ENCODE data around the gene MOGAT3. TPM values are rescaled to one million over a fixed set of nuclear protein-coding genes. Genes with fewer than 3 reads are reported as not detected.

Gene MOGAT3
- total RNA-seq, 6 donors from 2014 or later: not detected

DNA sequence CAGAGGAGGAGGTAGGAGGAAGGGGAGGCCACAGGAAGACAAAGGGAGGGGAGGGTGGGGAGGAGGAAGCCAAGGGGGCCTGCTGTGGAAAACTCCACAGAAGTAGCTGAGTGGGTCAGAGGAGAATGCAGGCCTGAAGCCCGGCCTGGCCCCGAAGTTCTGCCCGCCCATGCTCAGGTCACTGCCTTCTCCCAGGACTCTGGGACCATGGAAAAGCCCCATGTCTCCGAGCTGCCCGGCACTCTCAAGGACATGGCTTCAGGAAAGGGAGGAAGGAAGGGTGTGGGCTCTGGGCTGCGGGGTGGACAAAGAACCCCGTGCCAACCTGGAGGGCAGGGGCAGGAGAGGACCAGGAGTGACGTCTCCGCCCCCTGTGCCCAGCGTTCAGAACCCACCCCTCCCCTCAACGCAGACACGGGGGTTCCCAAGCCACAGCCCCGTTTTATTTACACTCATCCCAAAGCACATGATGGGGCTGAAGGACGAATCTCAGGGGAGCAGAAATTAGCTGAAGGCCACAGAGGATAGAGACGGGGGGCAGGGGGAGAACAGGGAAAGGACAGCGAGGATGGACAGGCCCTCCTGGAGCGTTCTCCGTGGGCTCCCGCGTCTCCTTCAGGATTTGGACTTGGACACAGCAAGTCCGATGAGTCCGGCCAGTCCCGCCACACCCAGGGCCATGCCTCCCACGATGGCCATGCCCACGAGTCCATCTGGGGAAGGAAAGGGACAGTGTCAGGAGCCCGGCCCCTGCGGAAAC is 38.5 kb upstream of the MOGAT3 start:
- DNase-seq (peak; percentile 49 to 65), ATAC-seq (ENCODE audit: low FRiP score in 2 of 2) (no peak)
- 51 to 66% methylated on average over 7 to 27 of the region's 27 CpGs for WGBS, 2 donors
- peak overlapping the region; percentile 76 to 94 (median 88) for H3K27ac ChIP-seq
- H3K4me3 ChIP-seq: peak overlapping the region in 1 of 4 donors; percentile 15
- H3K27me3 ChIP-seq: no peaks in the 10 kb centered on the region
- H3K36me3 ChIP-seq: peaks cover 3 to 54% (median 24%) of the 10 kb centered on the region in 4 donors
- TF ChIP-seq POLR2AphosphoS5 (IDR thresholded peaks at IDR 0.05) (peak; percentile 20 to 74), POLR2A (IDR thresholded peaks at IDR 0.05) (no peak), EP300 (IDR thresholded peaks at IDR 0.05) (peak in 1 of 4 donors; percentile 51)
- TF ChIP-seq, protein P1, sequence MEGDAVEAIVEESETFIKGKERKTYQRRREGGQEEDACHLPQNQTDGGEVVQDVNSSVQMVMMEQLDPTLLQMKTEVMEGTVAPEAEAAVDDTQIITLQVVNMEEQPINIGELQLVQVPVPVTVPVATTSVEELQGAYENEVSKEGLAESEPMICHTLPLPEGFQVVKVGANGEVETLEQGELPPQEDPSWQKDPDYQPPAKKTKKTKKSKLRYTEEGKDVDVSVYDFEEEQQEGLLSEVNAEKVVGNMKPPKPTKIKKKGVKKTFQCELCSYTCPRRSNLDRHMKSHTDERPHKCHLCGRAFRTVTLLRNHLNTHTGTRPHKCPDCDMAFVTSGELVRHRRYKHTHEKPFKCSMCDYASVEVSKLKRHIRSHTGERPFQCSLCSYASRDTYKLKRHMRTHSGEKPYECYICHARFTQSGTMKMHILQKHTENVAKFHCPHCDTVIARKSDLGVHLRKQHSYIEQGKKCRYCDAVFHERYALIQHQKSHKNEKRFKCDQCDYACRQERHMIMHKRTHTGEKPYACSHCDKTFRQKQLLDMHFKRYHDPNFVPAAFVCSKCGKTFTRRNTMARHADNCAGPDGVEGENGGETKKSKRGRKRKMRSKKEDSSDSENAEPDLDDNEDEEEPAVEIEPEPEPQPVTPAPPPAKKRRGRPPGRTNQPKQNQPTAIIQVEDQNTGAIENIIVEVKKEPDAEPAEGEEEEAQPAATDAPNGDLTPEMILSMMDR (IDR thresholded peaks at IDR 0.05): no peak
- no peaks in the 10 kb centered on the region for H3K9me3 ChIP-seq
- H3K4me1 ChIP-seq: peaks cover 45 to 61% (median 57%) of the 10 kb centered on the region in 4 donors

DNA sequence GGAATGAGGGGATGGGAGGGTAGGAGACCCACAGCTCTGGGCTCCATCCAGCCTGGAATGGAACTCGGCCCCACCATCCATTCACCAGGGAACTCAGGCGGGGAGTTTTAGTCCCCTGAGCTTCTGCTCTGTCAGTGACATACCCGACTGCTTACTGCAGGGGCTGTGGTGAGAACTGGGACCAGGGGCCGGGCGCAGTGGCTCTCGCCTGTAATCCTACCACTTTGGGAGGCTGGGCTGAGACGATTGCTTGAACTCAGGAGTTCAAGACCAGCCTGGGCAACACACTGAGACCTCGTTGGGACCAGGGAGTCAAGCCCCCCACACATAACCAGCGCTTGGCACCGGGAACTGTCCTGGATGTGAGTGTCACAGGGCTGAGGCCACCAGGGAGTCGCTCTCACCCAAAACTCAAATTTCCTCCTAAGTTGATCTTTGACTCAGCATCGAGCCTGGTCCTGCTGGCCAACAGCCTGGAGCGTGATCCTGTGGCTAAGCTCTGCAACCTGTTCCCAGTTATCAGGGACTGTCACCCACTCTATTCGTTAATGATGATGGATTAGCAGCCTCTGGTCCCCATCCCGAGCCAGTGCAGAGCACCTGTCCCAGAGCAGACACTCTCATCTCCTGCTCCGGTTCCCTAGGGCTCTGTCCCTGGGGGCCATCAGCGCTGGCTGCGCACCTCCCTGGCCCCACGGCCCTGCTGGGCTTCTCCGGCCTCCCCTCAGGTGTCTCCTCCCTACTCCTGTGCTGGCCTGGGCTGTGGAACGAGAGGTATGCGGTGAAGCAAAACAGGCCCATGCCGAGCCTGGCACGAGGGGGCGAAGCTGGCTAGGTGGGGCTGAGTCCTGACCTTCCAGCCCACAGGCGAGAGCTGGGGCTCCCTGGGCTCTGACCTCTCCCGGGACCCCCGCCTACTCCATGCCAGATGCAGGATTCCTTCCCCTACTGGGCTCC is 37.7 kb upstream of the MOGAT3 start:
- WGBS, 2 donors: 63 to 65% methylated on average over 18 to 22 of the region's 28 CpGs
- H3K9me3 ChIP-seq: no peaks in the 10 kb centered on the region
- H3K27ac ChIP-seq: peak overlapping the region; percentile 76 to 94 (median 88)
- TF ChIP-seq EP300 (IDR thresholded peaks at IDR 0.05): no peak
- TF ChIP-seq, protein P1 (IDR thresholded peaks at IDR 0.05): no peak
- no peak for TF ChIP-seq POLR2A (IDR thresholded peaks at IDR 0.05)
- TF ChIP-seq POLR2AphosphoS5 (IDR thresholded peaks at IDR 0.05): no peak
- peaks cover 3 to 54% (median 25%) of the 10 kb centered on the region in 4 donors for H3K36me3 ChIP-seq
- H3K4me1 ChIP-seq: peaks cover 39 to 56% (median 50%) of the 10 kb centered on the region in 4 donors
- peak overlapping the region in 1 of 4 donors; percentile 15 for H3K4me3 ChIP-seq
- ATAC-seq (ENCODE audit: low FRiP score in 2 of 2) (peak; percentile 2 to 11), DNase-seq (peak in 1 of 2 donors; percentile 58)
- no peaks in the 10 kb centered on the region for H3K27me3 ChIP-seq

DNA sequence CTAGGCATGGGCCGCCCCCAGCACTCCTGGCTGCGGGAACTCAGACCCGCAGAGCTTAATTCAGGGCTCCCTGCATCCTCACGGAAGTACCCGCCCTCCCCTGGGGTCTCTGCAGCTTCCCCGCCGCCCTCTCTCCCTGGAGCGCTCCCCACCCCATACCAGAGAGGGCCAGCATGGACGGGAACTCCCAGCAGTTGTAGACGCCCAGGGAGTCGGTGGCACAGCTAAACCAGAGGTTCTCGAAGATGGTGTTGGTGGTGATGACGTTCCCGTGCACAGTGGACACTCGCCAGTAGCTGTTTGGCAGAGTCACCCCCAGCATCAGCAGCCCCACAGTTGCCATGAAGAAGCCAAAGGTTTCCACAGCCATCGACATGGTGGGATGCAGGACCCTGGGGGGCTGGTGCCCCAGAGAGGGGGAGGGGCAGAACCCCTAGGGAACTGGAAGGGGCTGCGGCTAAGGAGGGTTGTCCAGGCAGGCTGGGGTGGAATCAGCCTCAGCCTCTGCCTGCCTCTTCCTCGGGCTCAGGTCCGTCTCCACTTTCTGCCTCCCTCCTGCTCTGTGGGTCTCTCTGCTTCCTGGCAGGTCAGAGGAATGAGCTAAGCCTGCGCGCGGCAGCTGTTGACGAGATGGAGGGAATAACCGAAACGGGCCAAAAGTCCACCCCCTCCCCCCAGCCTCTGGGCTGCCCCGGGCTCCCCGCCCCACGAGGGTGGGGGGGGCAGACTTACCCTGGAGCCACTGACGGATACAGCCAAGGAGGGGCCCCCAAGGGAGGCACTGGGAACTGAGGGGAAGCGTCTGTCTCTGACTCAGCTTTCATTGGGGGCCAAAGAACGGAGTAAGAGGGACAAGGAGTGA is 36.6 kb upstream of the MOGAT3 start, which contains the start of gene CLDN15:
Gene CLDN15, minus strand, starts transcription at position 597 of the 862 bp plus-strand sequence. Its CDS starts 221 bp downstream, at position 376.
- Histone ChIP-seq H3K36me3 (peaks cover 3 to 54% (median 25%) of the 10 kb centered on the region in 4 donors), H3K4me1 (peaks cover 41 to 53% (median 47%) of the 10 kb centered on the region in 4 donors), H3K4me3 (peak within 1 kb of the TSS in 1 of 4 donors; percentile 15), H3K27me3 (no peaks in the 10 kb centered on the region), H3K9me3 (no peaks in the 10 kb centered on the region), H3K27ac (peak within 1 kb of the TSS; percentile 76 to 94 (median 88))
- DNase-seq: peak in 1 of 2 donors; percentile 40
- TF ChIP-seq, protein P1 (IDR thresholded peaks at IDR 0.05): no peak
- no peak for TF ChIP-seq EP300 (IDR thresholded peaks at IDR 0.05)
- TF ChIP-seq POLR2AphosphoS5 (IDR thresholded peaks at IDR 0.05): peak in 1 of 2 donors; percentile 3
- TF ChIP-seq POLR2A (IDR thresholded peaks at IDR 0.05): no peak
- ATAC-seq (ENCODE audit: low FRiP score in 2 of 2): peak in 1 of 2 donors; percentile 85
- WGBS, 2 donors: 55 to 58% methylated on average over 19 to 31 of the region's 31 CpGs

DNA sequence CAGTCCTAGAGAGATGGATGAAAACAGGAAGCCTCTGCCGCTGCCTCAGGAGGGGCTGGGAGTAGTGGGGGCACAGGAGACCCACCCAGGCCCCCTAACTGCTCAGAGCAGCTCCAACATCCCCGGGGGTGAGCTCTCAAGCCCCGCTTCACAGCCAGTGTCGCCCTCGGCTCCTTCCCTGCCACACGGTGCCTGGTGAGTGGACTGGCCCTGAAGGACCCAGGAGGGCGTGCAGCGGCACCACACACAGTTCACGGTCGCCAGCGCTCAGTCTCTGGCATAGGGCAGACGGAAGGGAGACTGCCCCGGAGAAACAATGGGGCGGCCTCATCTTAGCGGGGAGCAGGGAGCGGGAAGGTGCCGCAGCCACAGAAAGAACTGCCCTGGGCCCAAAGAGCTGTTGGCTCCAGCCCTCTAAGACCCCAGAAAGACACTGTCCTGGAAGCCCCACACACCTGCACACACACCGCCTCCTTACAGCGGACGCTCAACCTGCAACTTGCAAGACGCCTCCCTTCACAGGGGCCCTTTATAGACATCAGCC is 35.5 kb upstream of the MOGAT3 start:
- no peak overlapping the region for H3K4me3 ChIP-seq
- peak overlapping the region in 1 of 4 donors; percentile 27 for H3K27ac ChIP-seq
- 72 to 78% methylated on average over 16 to 21 of the region's 21 CpGs for WGBS, 2 donors
- DNase-seq (peak in 1 of 2 donors; percentile 59), ATAC-seq (ENCODE audit: low FRiP score in 2 of 2) (no peak)
- no peaks in the 10 kb centered on the region for H3K9me3 ChIP-seq
- TF ChIP-seq, protein P1 (IDR thresholded peaks at IDR 0.05): no peak
- TF ChIP-seq EP300 (IDR thresholded peaks at IDR 0.05): no peak
- no peaks in the 10 kb centered on the region for H3K27me3 ChIP-seq
- peaks cover 51 to 55% (median 52%) of the 10 kb centered on the region in 4 donors for H3K4me1 ChIP-seq
- H3K36me3 ChIP-seq: peaks cover 3 to 54% (median 25%) of the 10 kb centered on the region in 4 donors
